IMR-90 (cell line): Measurements from ENCODE around the gene NRCAM. TPM values are rescaled to one million over a fixed set of nuclear protein-coding genes. Genes with fewer than 3 reads are reported as not detected.

Source experiments
- ATAC-seq: fragments of 200-7000 bp; cut with Tn5 transposase; 2 replicates; pipeline ENCODE4 v1.9.1; 2020; ENCODE audit warnings: low read depth, mild to moderate bottlenecking, moderate library complexity
- BruUV-seq: library from RNA; stranded (reverse); fragments of 400-500 nt; replicated peaks from 2 replicates; lab custom pipeline; 2021; lab: Mats Ljungman, UMichigan
- CTCF ChIA-PET: fragments of 300-600 bp; formaldehyde crosslinking; extraction: SDS; loops from one replicate; lab custom pipeline; 2021; ENCODE audit warnings: antibody characterized with exemption; lab: Yijun Ruan, JAX
- POLR2A ChIA-PET: fragments of 300-600 bp; sonication (Branson Sonifier 250); formaldehyde crosslinking; loops from one replicate; lab custom pipeline; 2022; ENCODE audit warnings: antibody characterized with exemption; ENCODE audit not compliant: unreplicated experiment; lab: Charles Lee
- DNase-seq: peaks from one replicate; pipeline ENCODE4 v3.0.0; 2013
- H2AFZ ChIP-seq: replicated peaks from 2 replicates; pipeline ENCODE3; 2013; ENCODE audit warnings: low read length, mild to moderate bottlenecking; ENCODE audit not compliant: poor library complexity
- H2AK5ac ChIP-seq: 2 replicates; pipeline ENCODE4 v1.6.1; 2013; ENCODE audit warnings: low read depth, low read length, inconsistent platforms
- H2AK9ac ChIP-seq: replicated peaks from 2 replicates; pipeline ENCODE3; 2013; ENCODE audit warnings: mild to moderate bottlenecking, low read depth, low read length, moderate library complexity; ENCODE audit not compliant: poor library complexity
- H2BK120ac ChIP-seq: 2 replicates; pipeline ENCODE4 v1.6.1; 2013; ENCODE audit warnings: low read depth, low read length, inconsistent platforms
- H2BK15ac ChIP-seq: 3 replicates; pipeline ENCODE4 v1.6.1; 2013; ENCODE audit warnings: low read depth, low read length, inconsistent platforms
- H2BK20ac ChIP-seq: 2 replicates; pipeline ENCODE4 v1.6.1; 2013; ENCODE audit warnings: low read depth, mild to moderate bottlenecking, inconsistent platforms, low read length, moderate library complexity
- H2BK5ac ChIP-seq: 2 replicates; pipeline ENCODE4 v1.6.1; 2013; ENCODE audit warnings: mild to moderate bottlenecking, low read depth, low read length, inconsistent platforms; ENCODE audit not compliant: poor library complexity, severe bottlenecking
- H3K14ac ChIP-seq: replicated peaks from 2 replicates; pipeline ENCODE4 v1.6.1; 2013; ENCODE audit warnings: low read depth, low read length, inconsistent platforms
- H3K18ac ChIP-seq: 2 replicates; pipeline ENCODE4 v1.6.1; 2013; ENCODE audit warnings: low read depth, low read length, control low read depth
- H3K23ac ChIP-seq: 2 replicates; pipeline ENCODE4 v1.6.1; 2013; ENCODE audit warnings: low read depth, low read length, inconsistent platforms
- H3K27ac ChIP-seq: 2 replicates; pipeline ENCODE4 v1.5.1; 2013; ENCODE audit warnings: mild to moderate bottlenecking, control low read depth, low read length; ENCODE audit not compliant: insufficient read depth
- H3K27me3 ChIP-seq: 2 replicates; pipeline ENCODE4 v1.6.1; 2013; ENCODE audit warnings: low read length; ENCODE audit not compliant: control insufficient read depth, insufficient read depth
- H3K36me3 ChIP-seq: 2 replicates; pipeline ENCODE4 v1.6.1; 2013; ENCODE audit warnings: low read length, mixed read lengths; ENCODE audit not compliant: control insufficient read depth, insufficient read depth
- H3K4ac ChIP-seq: 2 replicates; pipeline ENCODE4 v1.6.1; 2013; ENCODE audit warnings: low read depth, low read length, inconsistent platforms
- H3K4me1 ChIP-seq: 2 replicates; pipeline ENCODE4 v1.6.1; 2013; ENCODE audit warnings: low read length, mixed read lengths; ENCODE audit not compliant: control insufficient read depth, insufficient read depth
- H3K4me2 ChIP-seq: 2 replicates; pipeline ENCODE4 v1.6.1; 2013; ENCODE audit warnings: low read depth, mild to moderate bottlenecking, control low read depth, low read length, moderate library complexity
- H3K4me3 ChIP-seq: 2 replicates; pipeline ENCODE4 v1.5.1; 2013; ENCODE audit warnings: low read depth, mild to moderate bottlenecking, control low read depth, low read length, moderate library complexity; ENCODE audit not compliant: insufficient read depth
- H3K56ac ChIP-seq: 2 replicates; pipeline ENCODE4 v1.6.1; 2013; ENCODE audit warnings: low read length, inconsistent platforms; ENCODE audit not compliant: insufficient read depth; ENCODE audit errors: extremely low read depth
- H3K79me1 ChIP-seq, 2 experiments: 2 replicates each; pipeline ENCODE4 v1.6.1; 2013; ENCODE audit warnings: low read length in 2 of 2, inconsistent platforms in 1 of 2, low read depth in 1 of 2
- H3K9ac ChIP-seq: 2 replicates; pipeline ENCODE4 v1.6.1; 2013; ENCODE audit warnings: low read depth, low read length, control low read depth
- H3K9me1 ChIP-seq: 2 replicates; pipeline ENCODE4 v1.6.1; 2013; ENCODE audit warnings: low read length, inconsistent platforms; ENCODE audit not compliant: insufficient read depth
- H3K9me3 ChIP-seq: 2 replicates; pipeline ENCODE4 v1.6.1; 2013; ENCODE audit warnings: low read length; ENCODE audit not compliant: control insufficient read depth, insufficient read depth
- H4K20me1 ChIP-seq: 2 replicates; pipeline ENCODE4 v1.6.1; 2013; ENCODE audit warnings: low read length, inconsistent platforms; ENCODE audit not compliant: insufficient read depth
- H4K5ac ChIP-seq: 2 replicates; pipeline ENCODE4 v1.6.1; 2013; ENCODE audit warnings: mild to moderate bottlenecking, low read depth, low read length, control low read depth
- H4K8ac ChIP-seq, 2 experiments: 2 replicates each; pipeline ENCODE4 v1.6.1; 2013; ENCODE audit warnings: low read depth in 2 of 2, low read length in 2 of 2, control low read depth in 1 of 2, inconsistent platforms in 1 of 2
- H4K91ac ChIP-seq: 2 replicates; pipeline ENCODE4 v1.6.1; 2013; ENCODE audit warnings: low read depth, low read length, inconsistent platforms; ENCODE audit not compliant: insufficient read depth
- BHLHE40 ChIP-seq: fragments of 150-350 bp; IDR thresholded peaks from 2 replicates; pipeline ENCODE4 v1.6.1; 2016; ENCODE audit warnings: mild to moderate bottlenecking, low read depth, low read length
- CEBPB ChIP-seq: IDR thresholded peaks from 2 replicates; pipeline ENCODE4 v1.6.1; 2012; ENCODE audit warnings: low read depth, low read length, improper control_type of control experiment
- CTCF ChIP-seq: conservative IDR thresholded peaks from 2 replicates; pipeline ENCODE4 v1.5.1; 2012; ENCODE audit warnings: mild to moderate bottlenecking, low read depth, low read length, improper control_type of control experiment
- FOS ChIP-seq: fragments of 150-350 bp; IDR thresholded peaks from 2 replicates; pipeline ENCODE4 v1.6.1; 2016; ENCODE audit warnings: low read depth, low read length
- NFE2L2 ChIP-seq: fragments of 150-350 bp; IDR thresholded peaks from 2 replicates; pipeline ENCODE4 v1.6.1; 2016; ENCODE audit warnings: low read depth, mild to moderate bottlenecking, low read length
- RAD21 ChIP-seq: IDR thresholded peaks from 2 replicates; pipeline ENCODE4 v1.6.1; 2012; ENCODE audit warnings: low read length, improper control_type of control experiment
- RFX5 ChIP-seq: IDR thresholded peaks from 2 replicates; pipeline ENCODE4 v1.8.0; 2012; ENCODE audit warnings: low read depth, mild to moderate bottlenecking, low read length, moderate library complexity
- SMC3 ChIP-seq: fragments of 150-350 bp; IDR thresholded peaks from 2 replicates; pipeline ENCODE4 v1.6.1; 2016; ENCODE audit warnings: low read depth, mild to moderate bottlenecking, antibody characterized with exemption, low read length, moderate library complexity
- WGBS, 2 experiments: methylation state at CpG; one replicate each; pipeline versions ENCODE4 v1.1.5 to v1.1.7; 2013; ENCODE audit warnings: missing lambda C conversion rate in 2 of 2; ENCODE audit not compliant: insufficient read length in 1 of 2; ENCODE audit errors: extremely low coverage in 2 of 2; 5-methylcytosine and 5-hydroxymethylcytosine counted together
- dilution Hi-C: fragments of 300-500 bp; cut with HindIII; formaldehyde crosslinking; loops from one replicate; pipeline ENCODE4 v1.14.3; 2018; ENCODE audit warnings: low sequenced_read_pairs; ENCODE audit not compliant: unreplicated experiment
- in situ Hi-C: fragments of 300-500 bp; cut with MboI; formaldehyde crosslinking; loops from 3 replicates; pipeline ENCODE4 v1.14.3; 2019; ENCODE audit warnings: low sequenced_read_pairs, inconsistent platforms, mixed read lengths
- intact Hi-C: fragments of 100-400 bp; cut with micrococcal nuclease; formaldehyde crosslinking; loops from 2 replicates; pipeline ENCODE4 v1.10.0; 2022
- polyA plus RNA-seq, 3 experiments: library from polyadenylated mRNA; depleted of rRNA; stranded (reverse); fragments of >200 nt; gene quantifications; 2 replicates each; pipeline ENCODE4 v1.2.3, GENCODE V29; 2012; ENCODE audit warnings: low replicate concordance in 1 of 3
- total RNA-seq: library from RNA; depleted of rRNA; stranded (reverse); fragments of >200 nt; gene quantifications from 2 replicates; pipeline ENCODE4 v1.2.3, GENCODE V29; 2012

NRCAM gene
- total and polyA plus RNA-seq, 2 of the 4 experiments (the other 2 are of a cell fraction) = 0.46 to 1.1 TPM

DNA sequence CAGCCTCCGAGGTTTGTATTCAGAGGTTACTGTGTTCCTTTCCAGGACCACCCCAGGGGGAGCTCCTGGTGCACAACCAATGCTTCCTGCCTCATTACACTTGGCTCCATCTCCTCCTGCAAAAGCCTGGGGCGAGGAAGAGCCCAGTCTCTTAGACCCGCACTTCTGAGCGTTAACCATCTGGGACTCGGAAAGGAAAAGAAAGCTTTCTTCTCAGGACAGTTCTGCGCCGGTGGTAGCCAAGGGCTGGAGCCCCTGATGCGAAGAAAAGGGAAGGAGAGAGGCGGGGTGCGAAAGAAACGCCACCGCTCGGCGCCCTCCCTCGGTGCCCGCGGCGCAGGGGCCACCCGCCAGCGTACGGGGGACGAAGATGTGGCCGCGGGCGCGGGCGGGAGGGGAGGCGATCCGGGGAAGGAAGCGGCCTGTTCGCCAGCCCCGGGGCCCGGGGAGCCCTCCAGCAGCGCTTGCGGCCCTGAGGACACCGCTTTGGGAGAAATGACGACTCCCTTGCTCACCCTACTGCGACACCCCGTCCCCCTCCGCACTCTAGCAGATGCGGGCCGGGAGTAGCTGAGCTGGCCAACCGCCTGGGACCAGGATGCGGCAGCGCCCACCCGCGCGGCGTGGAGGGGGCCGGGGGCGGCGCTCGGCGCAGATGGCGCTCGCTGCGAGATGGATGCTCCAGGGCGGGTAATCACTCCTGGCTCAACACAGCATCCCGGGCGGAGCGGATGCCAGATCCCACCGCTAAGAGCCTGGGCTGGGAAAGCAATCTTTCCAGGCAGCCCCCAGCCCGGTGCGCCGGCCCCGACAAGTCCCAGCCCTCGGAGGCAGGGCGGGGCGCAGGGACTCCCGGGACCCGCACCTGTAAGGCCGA is 1.3 kb downstream of the NRCAM start:
- ATAC-seq (peak; percentile 40), DNase-seq (no peak)
- Histone ChIP-seq H2BK5ac (no peak overlapping the region), H3K79me1 (no peaks in the 10 kb centered on the region), H2BK120ac (no peak overlapping the region), H3K9me3 (no peaks in the 10 kb centered on the region), H3K56ac (no peak overlapping the region), H3K18ac (no peak overlapping the region), H3K36me3 (no peaks in the 10 kb centered on the region), H3K27ac (no peak overlapping the region), H2BK15ac (no peak overlapping the region), H3K4ac (no peak overlapping the region), H3K23ac (no peak overlapping the region), H3K14ac (no peak overlapping the region), H4K8ac (no peak overlapping the region), H2AK9ac (no peak overlapping the region), H2AK5ac (no peak overlapping the region), H4K91ac (no peak overlapping the region), H3K4me1 (no peaks in the 10 kb centered on the region; the same call in 1 of the 2 replicates), H3K4me2 (peak overlapping the region; percentile 89), H3K9ac (no peak overlapping the region), H3K4me3 (peak overlapping the region; percentile 43), H3K9me1 (no peaks in the 10 kb centered on the region; the same call in 1 of the 2 replicates), H3K27me3 (peaks cover 48% of the 10 kb centered on the region), H4K20me1 (no peaks in the 10 kb centered on the region), H4K5ac (no peak overlapping the region), H2AFZ (peak overlapping the region; percentile 84), H2BK20ac (no peak overlapping the region)
- ChIA-PET CTCF (interaction anchor here (0.8 to 1.3 kb wide), 3 partner anchors 20 to 272 kb away, joined by 3 to 4 read pairs (median 3); no protein-coding TSS in a partner anchor), POLR2A (no interaction called here)
- in situ Hi-C loops (no loop called here), intact Hi-C loops (loop anchor here (2.0 kb wide), 1 partner anchor 42 kb away; no protein-coding TSS in a partner anchor), dilution Hi-C loops (no loop called here)
- WGBS, 2 experiments = 0% methylated on average over 34 of the region's 72 CpGs; no CpG with 5 or more reads in 1 of the 2 experiments
- BruUV-seq = no TSS peak
- no peak for TF ChIP-seq SMC3
- TF ChIP-seq NFE2L2 = no peak
- TF ChIP-seq CEBPB = no peak
- TF ChIP-seq RAD21 = no peak
- TF ChIP-seq RFX5 = no peak
- TF ChIP-seq CTCF = no peak
- TF ChIP-seq FOS = no peak
- TF ChIP-seq BHLHE40 = no peak
